ENCODE results near the gene SPNS3. TPM values are rescaled to one million over a fixed set of nuclear protein-coding genes. Genes with fewer than 3 reads are reported as not detected.

Gene SPNS3
- 0.66 TPM in 1 of 2 replicates, not detected in the other for total RNA-seq
- polyA plus RNA-seq: 0.18 and 0.24 TPM in 2 replicates
- 0.07 and 0.10 TPM in 2 replicates for polyA plus RNA-seq (2011; cell fraction: cytosol; rRNA removed)
- 0.13 TPM in 1 of 2 replicates, not detected in the other for polyA plus RNA-seq (2011; cell fraction: nucleus; rRNA removed)
- not detected in 2 replicates for polyA plus RNA-seq (2012)
- polyA minus RNA-seq: not detected in 2 replicates
- not detected for polyA minus RNA-seq (2011; cell fraction: cytosol; rRNA and poly(A)+ RNA removed)
- not detected in 2 replicates for polyA minus RNA-seq (2011; cell fraction: nucleus; rRNA and poly(A)+ RNA removed)
- percentile 12 among the genes with signal in this experiment for Bru-seq, nascent RNA
- BruChase-seq, experiment 1, labeled RNA remaining after a 6-hour chase: percentile 14 among the genes with signal in this experiment
- percentile 5 among the genes with signal in this experiment for BruChase-seq, experiment 2, labeled RNA remaining after a 2-hour chase
- long read RNA-seq: 0 reads

GRCh38 chr17:4433515-4434031 is at the start of gene SPNS3:
Gene SPNS3, plus strand, starts transcription at chr17:4433940. Its CDS starts 28 bp downstream, at chr17:4433968.
- H3K36me3 ChIP-seq (ENCODE audit: control insufficient read depth in 2 of 2, extremely low read depth in 1 of 2, insufficient read depth in 2 of 2, low read length in 2 of 2): no peaks in the 10 kb centered on the region
- no peak within 1 kb of the TSS for H3K9ac ChIP-seq (replicated peaks; ENCODE audit: extremely low read depth, insufficient read depth, low read length)
- no peaks in the 10 kb centered on the region for H4K20me1 ChIP-seq (replicated peaks; ENCODE audit: control insufficient read depth, extremely low read depth, insufficient read depth, low read length)
- no peak within 1 kb of the TSS for H3K4me2 ChIP-seq (ENCODE audit: insufficient read depth, low read length)
- DNase-seq (ENCODE audit: low read depth, low spot score): no peak
- ChIA-PET CTCF (interaction anchor here (0.9 kb wide), 2 partner anchors 21 to 234 kb away, joined by 3 read pairs; no protein-coding TSS in a partner anchor), POLR2A (no interaction called here)
- intact Hi-C loops (cut with micrococcal nuclease) (no loop called here), dilution Hi-C loops (cut with MboI; ENCODE audit: extremely low pct_ligation_motif_present, low sequenced_read_pairs) (no loop called here)
- H3K79me2 ChIP-seq (ENCODE audit: control insufficient read depth, insufficient read depth, low read length): no peaks in the 10 kb centered on the region
- H3K27ac ChIP-seq (ENCODE audit: insufficient read depth, low read depth, low read length): no peak within 1 kb of the TSS
- H3K9me3 ChIP-seq (replicated peaks; ENCODE audit: control insufficient read depth, insufficient read depth, low read length): no peaks in the 10 kb centered on the region
- H3K4me1 ChIP-seq (ENCODE audit: control insufficient read depth, extremely low read depth, insufficient read depth, low read length): peaks cover 18% of the 10 kb centered on the region
- no TSS peak for BruUV-seq (replicated peaks)
- peak; percentile 40 for FAIRE-seq
- no peaks in the 10 kb centered on the region for H3K27me3 ChIP-seq (ENCODE audit: control insufficient read depth in 2 of 2, insufficient read depth in 2 of 2, low read length in 2 of 2)
- H2AFZ ChIP-seq (ENCODE audit: low read depth, low read length): peak within 1 kb of the TSS; percentile 10
- no peaks in the 10 kb centered on the region for H3K9me1 ChIP-seq (replicated peaks; ENCODE audit: control insufficient read depth, extremely low read depth, insufficient read depth, low read length)
- no peak for TF ChIP-seq JUN (IDR thresholded peaks at IDR 0.05; ENCODE audit: borderline replicate concordance, insufficient read depth, insufficient read length, low read depth)
- TF ChIP-seq GATA2 (IDR thresholded peaks at IDR 0.05; ENCODE audit: insufficient read depth, insufficient read length, low read depth, low read length): no peak
- TF ChIP-seq MAX (IDR thresholded peaks at IDR 0.05; ENCODE audit: insufficient read depth, insufficient read length): no peak
- TF ChIP-seq MYC (IDR thresholded peaks at IDR 0.05; ENCODE audit: low read depth, low read length): no peak
- TF ChIP-seq CTCF (IDR thresholded peaks at IDR 0.05; ENCODE audit: extremely low read depth in 1 of 2, insufficient read depth in 1 of 2, low read depth in 1 of 2, low read length in 2 of 2): no peak
- TF ChIP-seq EZH2 (IDR thresholded peaks at IDR 0.05; ENCODE audit: borderline replicate concordance, low read depth, low read length, severe bottlenecking): no peak
- TF ChIP-seq POLR2AphosphoS5 (IDR thresholded peaks at IDR 0.05; ENCODE audit: insufficient read depth, low read depth, low read length): no peak
- TF ChIP-seq FOS (IDR thresholded peaks at IDR 0.05; ENCODE audit: borderline replicate concordance, insufficient read depth, low read length): no peak
- no peak within 1 kb of the TSS for H3K4me3 ChIP-seq (replicated peaks in 1 of 3; ENCODE audit: insufficient read depth in 1 of 3, low read depth in 1 of 3, low read length in 3 of 3)

Data from endothelial cell of umbilical vein (primary cell).